ENCODE data around the gene ACOXL. TPM values are rescaled to one million over a fixed set of nuclear protein-coding genes. Genes with fewer than 3 reads are reported as not detected.
"Not testable (repeated sequence)": the region's sequence is repeated elsewhere in the genome, so short reads cannot be mapped to it uniquely, and the experiment has no call there.

ACOXL gene
- total RNA-seq, 3 donors from 2014 or later (not counting 1 experiment from before 2014, with no cell fraction given), result not detected

DNA sequence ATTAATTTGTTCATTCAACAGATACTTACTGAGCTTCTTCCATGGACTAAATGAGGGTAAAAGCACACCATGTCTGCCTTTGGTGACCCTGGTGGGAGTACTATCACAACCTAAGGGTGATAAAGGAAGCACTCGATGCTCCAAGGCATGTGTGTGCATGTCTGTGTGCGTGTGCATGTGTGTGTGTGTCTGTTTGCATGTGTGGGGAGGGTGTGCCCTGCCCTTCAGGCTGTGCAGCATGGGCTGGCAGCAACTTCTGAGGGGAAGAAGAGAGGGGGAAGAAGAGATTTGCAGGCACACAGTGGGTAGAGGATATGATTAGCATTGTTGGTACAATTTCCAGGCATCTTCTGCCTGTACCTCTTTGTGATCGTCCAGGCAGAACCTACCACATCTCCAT, 121.6 kb downstream of the ACOXL start:
- Mint-ChIP-seq H3K36me3 (no peaks in the 10 kb centered on the region), H3K4me3 (no peak overlapping the region), H3K27ac (peak overlapping the region; percentile 92 to 94), H3K27me3 (ENCODE audit: low read depth in 2 of 2) (peaks cover 2 to 14% of the 10 kb centered on the region in 2 donors), H3K4me1 (peaks cover 86 to 93% of the 10 kb centered on the region in 2 donors), H3K9me3 (no peaks in the 10 kb centered on the region)
- no peaks in the 10 kb centered on the region for H3K36me3 ChIP-seq (ENCODE audit: control insufficient read depth, insufficient read depth, low read length)
- H3K27ac ChIP-seq (ENCODE audit: low read length), result no peak overlapping the region
- TF ChIP-seq, protein P1, sequence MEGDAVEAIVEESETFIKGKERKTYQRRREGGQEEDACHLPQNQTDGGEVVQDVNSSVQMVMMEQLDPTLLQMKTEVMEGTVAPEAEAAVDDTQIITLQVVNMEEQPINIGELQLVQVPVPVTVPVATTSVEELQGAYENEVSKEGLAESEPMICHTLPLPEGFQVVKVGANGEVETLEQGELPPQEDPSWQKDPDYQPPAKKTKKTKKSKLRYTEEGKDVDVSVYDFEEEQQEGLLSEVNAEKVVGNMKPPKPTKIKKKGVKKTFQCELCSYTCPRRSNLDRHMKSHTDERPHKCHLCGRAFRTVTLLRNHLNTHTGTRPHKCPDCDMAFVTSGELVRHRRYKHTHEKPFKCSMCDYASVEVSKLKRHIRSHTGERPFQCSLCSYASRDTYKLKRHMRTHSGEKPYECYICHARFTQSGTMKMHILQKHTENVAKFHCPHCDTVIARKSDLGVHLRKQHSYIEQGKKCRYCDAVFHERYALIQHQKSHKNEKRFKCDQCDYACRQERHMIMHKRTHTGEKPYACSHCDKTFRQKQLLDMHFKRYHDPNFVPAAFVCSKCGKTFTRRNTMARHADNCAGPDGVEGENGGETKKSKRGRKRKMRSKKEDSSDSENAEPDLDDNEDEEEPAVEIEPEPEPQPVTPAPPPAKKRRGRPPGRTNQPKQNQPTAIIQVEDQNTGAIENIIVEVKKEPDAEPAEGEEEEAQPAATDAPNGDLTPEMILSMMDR (IDR thresholded peaks at IDR 0.05), result no peak
- intact Hi-C loops (cut with micrococcal nuclease), result loop anchor here (2.0 kb wide), 2 partner anchors 41 to 267 kb away; partner anchors contain the start of gene BCL2L11
- H3K4me1 ChIP-seq (ENCODE audit: control insufficient read depth, insufficient read depth, low read length), result peaks cover 76% of the 10 kb centered on the region
- H3K4me3 ChIP-seq (ENCODE audit: low read length), result no peak overlapping the region
- no peak for ATAC-seq
- H3K9me3 ChIP-seq (ENCODE audit: control insufficient read depth, insufficient read depth, low read length), result no peaks in the 10 kb centered on the region
- WGBS (ENCODE audit: insufficient coverage), result 93% methylated on average over 2 of the region's 3 CpGs
- DNase-seq, result no peak
- H3K27me3 ChIP-seq (ENCODE audit: control insufficient read depth, insufficient read depth, low read length), result no peaks in the 10 kb centered on the region

DNA sequence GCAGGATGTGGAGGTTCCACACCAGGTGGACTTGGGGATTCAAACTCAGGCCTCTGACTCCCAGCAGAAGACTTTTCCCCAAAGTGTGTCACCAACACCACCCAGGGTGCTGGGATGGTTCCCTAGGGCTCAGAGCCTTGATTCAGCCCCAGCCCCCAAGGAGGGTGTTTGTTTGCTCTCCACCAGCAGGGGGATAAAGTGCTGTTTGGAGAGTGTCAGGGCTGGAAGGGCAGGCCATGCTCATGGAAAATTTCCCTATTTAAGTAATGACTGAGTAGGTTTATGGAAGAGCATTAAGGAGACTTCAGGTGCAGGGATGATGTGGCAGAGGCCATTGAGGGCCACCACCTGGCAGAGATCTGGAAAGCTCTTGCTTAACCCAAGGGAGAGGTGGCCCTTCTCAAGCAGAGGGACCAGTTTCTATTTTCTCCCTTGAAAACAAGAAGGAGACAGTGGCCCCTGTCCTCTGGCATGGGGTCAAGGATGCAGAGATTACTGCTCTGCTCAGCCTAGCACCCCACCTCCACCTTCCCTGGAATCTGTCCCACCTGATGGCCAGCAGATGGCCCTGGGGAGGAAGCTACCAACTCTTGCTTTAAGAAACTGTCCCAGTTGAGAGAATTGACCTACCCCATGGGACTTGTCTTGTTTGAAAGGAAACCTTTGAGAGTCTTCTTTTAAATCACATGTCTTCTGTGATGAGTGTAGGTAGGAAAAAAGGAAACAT, 122.1 kb downstream of the ACOXL start:
- Histone ChIP-seq H3K9me3 (ENCODE audit: control insufficient read depth, insufficient read depth, low read length) (no peaks in the 10 kb centered on the region), H3K27me3 (ENCODE audit: control insufficient read depth, insufficient read depth, low read length) (no peaks in the 10 kb centered on the region), H3K27ac (ENCODE audit: low read length) (no peak overlapping the region), H3K4me3 (ENCODE audit: low read length) (no peak overlapping the region), H3K4me1 (ENCODE audit: control insufficient read depth, insufficient read depth, low read length) (peaks cover 76% of the 10 kb centered on the region), H3K36me3 (ENCODE audit: control insufficient read depth, insufficient read depth, low read length) (no peaks in the 10 kb centered on the region)
- TF ChIP-seq, protein P1 (IDR thresholded peaks at IDR 0.05), result no peak
- Mint-ChIP-seq H3K27ac (peak overlapping the region; percentile 92 to 94), H3K4me1 (peaks cover 86 to 93% of the 10 kb centered on the region in 2 donors), H3K36me3 (no peaks in the 10 kb centered on the region), H3K4me3 (peak overlapping the region; percentile 31), H3K27me3 (ENCODE audit: low read depth in 2 of 2) (peaks cover 7 to 16% of the 10 kb centered on the region in 2 donors), H3K9me3 (no peaks in the 10 kb centered on the region)
- ATAC-seq (no peak), DNase-seq (peak in 1 of 2 donors; percentile 35)
- intact Hi-C loops (cut with micrococcal nuclease), result loop anchor here (2.0 kb wide), 1 partner anchor 266 kb away; the partner anchor contains the start of gene BCL2L11

DNA sequence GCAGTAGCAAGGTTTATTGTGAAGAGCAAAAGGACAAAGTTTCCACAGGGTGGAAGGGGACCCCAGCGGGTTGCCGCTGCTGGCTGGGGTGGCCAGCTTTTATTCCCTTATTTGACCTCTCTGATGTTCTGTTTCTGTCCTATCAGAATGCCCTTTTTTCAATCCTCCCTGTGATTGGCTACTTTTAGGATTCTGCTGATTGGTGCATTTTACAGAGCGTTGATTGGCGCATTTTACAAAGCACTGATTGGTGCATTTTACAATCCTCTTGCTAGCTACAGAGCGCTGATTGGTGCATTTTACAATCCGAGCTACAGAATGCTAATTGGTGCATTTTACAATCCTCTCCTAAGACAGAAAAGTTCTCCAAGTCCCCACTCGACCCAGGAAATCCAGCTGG, 123.5 kb downstream of the ACOXL start:
- Mint-ChIP-seq H3K27me3 (ENCODE audit: low read depth in 2 of 2) (peaks cover 13 to 21% of the 10 kb centered on the region in 2 donors), H3K27ac (peak overlapping the region in 1 of 2 donors; percentile 26), H3K4me1 (peaks cover 79 to 85% of the 10 kb centered on the region in 2 donors)
- not testable (repeated sequence) for H3K27me3 ChIP-seq (ENCODE audit: control insufficient read depth, insufficient read depth, low read length); H3K36me3 ChIP-seq (ENCODE audit: control insufficient read depth, insufficient read depth, low read length); DNase-seq; H3K9me3 ChIP-seq (ENCODE audit: control insufficient read depth, insufficient read depth, low read length); H3K4me3 Mint-ChIP-seq; H3K9me3 Mint-ChIP-seq; ATAC-seq; H3K4me3 ChIP-seq (ENCODE audit: low read length); H3K27ac ChIP-seq (ENCODE audit: low read length); H3K36me3 Mint-ChIP-seq
- peaks cover 85% of the 10 kb centered on the region for H3K4me1 ChIP-seq (ENCODE audit: control insufficient read depth, insufficient read depth, low read length)
- 89% methylated on average over 7 of the region's 7 CpGs for WGBS (ENCODE audit: insufficient coverage)
- intact Hi-C loops (cut with micrococcal nuclease), result loop anchor here (2.0 kb wide), 1 partner anchor 265 kb away; the partner anchor contains the start of gene BCL2L11

DNA sequence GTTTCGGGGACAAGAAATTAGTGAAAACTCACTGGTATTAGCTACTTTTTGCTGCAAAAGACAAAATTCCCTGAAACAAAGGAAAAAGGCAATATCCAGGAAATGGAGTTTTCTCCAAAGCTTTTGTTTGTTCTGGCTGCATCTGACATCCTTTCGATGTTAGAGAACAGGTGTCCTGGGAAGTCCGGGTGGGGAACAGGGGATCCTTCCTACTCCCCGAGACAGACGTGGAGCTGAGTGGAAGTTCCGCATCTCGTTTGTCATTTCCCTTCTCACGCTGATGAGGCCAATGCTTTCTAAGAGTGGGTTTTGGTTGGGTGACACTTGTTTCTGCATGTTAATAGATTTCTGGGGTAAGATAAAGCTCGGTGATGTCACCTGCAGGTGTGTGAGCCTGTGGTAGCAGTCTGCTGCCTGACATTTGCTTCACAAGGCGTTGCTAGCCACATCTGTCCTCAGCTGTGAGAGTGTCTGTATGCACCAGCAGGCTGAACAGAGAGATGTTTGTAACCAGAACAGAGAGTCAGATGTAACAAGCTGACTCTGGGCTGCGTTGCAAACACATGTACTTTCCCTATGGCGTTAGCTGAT, 125.9 kb downstream of the ACOXL start:
- 31% methylated on average over 12 of the region's 12 CpGs for WGBS (ENCODE audit: insufficient coverage)
- Mint-ChIP-seq H3K4me1 (peaks cover 56 to 63% of the 10 kb centered on the region in 2 donors), H3K4me3 (peak overlapping the region; percentile 26), H3K27me3 (ENCODE audit: low read depth in 2 of 2) (peaks cover 24 to 30% of the 10 kb centered on the region in 2 donors), H3K9me3 (no peaks in the 10 kb centered on the region), H3K36me3 (no peaks in the 10 kb centered on the region), H3K27ac (peak overlapping the region; percentile 12 to 68)
- peak overlapping the region; percentile 19 for H3K27ac ChIP-seq (ENCODE audit: low read length)
- no peak overlapping the region for H3K4me3 ChIP-seq (ENCODE audit: low read length)
- no peaks in the 10 kb centered on the region for H3K9me3 ChIP-seq (ENCODE audit: control insufficient read depth, insufficient read depth, low read length)
- TF ChIP-seq, protein P1 (IDR thresholded peaks at IDR 0.05), result no peak
- no peaks in the 10 kb centered on the region for H3K36me3 ChIP-seq (ENCODE audit: control insufficient read depth, insufficient read depth, low read length)
- ATAC-seq (peak; percentile 80 to 91 (median 90)), DNase-seq (peak; percentile 41 to 92)
- H3K4me1 ChIP-seq (ENCODE audit: control insufficient read depth, insufficient read depth, low read length), result peaks cover 63% of the 10 kb centered on the region
- no peaks in the 10 kb centered on the region for H3K27me3 ChIP-seq (ENCODE audit: control insufficient read depth, insufficient read depth, low read length)
- intact Hi-C loops (cut with micrococcal nuclease), result no loop called here

Data from natural killer cell (primary cell).